Subcutaneous adipose tissue (tissue), 4 donors: ENCODE data around the gene LUZP2. TPM values are rescaled to one million over a fixed set of nuclear protein-coding genes. Genes with fewer than 3 reads are reported as not detected.

Experiments
- CTCF ChIP-seq: fragments of 450-650 bp; IDR thresholded peaks from one replicate; pipeline ENCODE4 v1.5.1; 2016; ENCODE audit warnings: low read depth, mild to moderate bottlenecking, control low read depth, antibody characterized with exemption, moderate library complexity
- total RNA-seq, 4 donors: library from RNA; depleted of rRNA; stranded (reverse); fragments of >200 nt; gene quantifications; one replicate each; pipeline ENCODE4 v1.1.0, GENCODE V29; 2016

LUZP2 gene
- total RNA-seq, 4 donors from 2014 or later: 0.33 to 0.66 (median 0.38) TPM; not detected in 1

- TF ChIP-seq CTCF: no peak
Measured at GRCh38 chr11:24859801-24860300, 363.0 kb downstream of the LUZP2 start.

GRCh38 chr11:24861440-24861839 is 364.6 kb downstream of the LUZP2 start:
- no peak for TF ChIP-seq CTCF

GRCh38 chr11:24866743-24867142 is 369.9 kb downstream of the LUZP2 start:
- no peak for TF ChIP-seq CTCF

- no peak for TF ChIP-seq CTCF
Measured at GRCh38 chr11:24870048-24870447, 373.2 kb downstream of the LUZP2 start.

GRCh38 chr11:24872186-24872585 is 375.3 kb downstream of the LUZP2 start:
- TF ChIP-seq CTCF: no peak

GRCh38 chr11:24872651-24873311 is 375.9 kb downstream of the LUZP2 start:
- no peak for TF ChIP-seq CTCF

- no peak for TF ChIP-seq CTCF
Measured at GRCh38 chr11:24880962-24881361, 384.1 kb downstream of the LUZP2 start.
